Breast epithelium (tissue), 3 donors: ENCODE data around the gene CPLX4.

ENCODE experiments used
- CTCF ChIP-seq, 3 donors: fragments of 450-650 bp; IDR thresholded peaks; one replicate each; pipeline ENCODE4 v1.5.1; 2016 to 2017; ENCODE audit warnings: antibody characterized with exemption in 3 of 3, mild to moderate bottlenecking in 3 of 3, moderate library complexity in 3 of 3
- POLR2A ChIP-seq: fragments of 450-650 bp; IDR thresholded peaks from one replicate; pipeline ENCODE4 v1.6.1; 2016; ENCODE audit warnings: antibody characterized with exemption, mild to moderate bottlenecking, moderate library complexity
- POLR2AphosphoS5 ChIP-seq, 3 donors: sonication (generic); formaldehyde crosslinking; IDR thresholded peaks; one replicate each; pipeline ENCODE4 v1.6.1; 2017; ENCODE audit warnings: antibody characterized with exemption in 3 of 3

- TF ChIP-seq CTCF (IDR thresholded peaks at IDR 0.05) = no peak
- no peak for TF ChIP-seq POLR2A
- TF ChIP-seq POLR2AphosphoS5 (IDR thresholded peaks at IDR 0.05) = no peak
Measured at GRCh38 chr18:59273759-59274532, 44.5 kb downstream of the CPLX4 start.
